ENCODE results near the gene TMEM163. TPM values are rescaled to one million over a fixed set of nuclear protein-coding genes. Genes with fewer than 3 reads are reported as not detected.
A peak's percentile ranks its signal among the peaks of the same experiment; 100 is the strongest.

Gene TMEM163
- total RNA-seq, 1 donor from 2014 or later, result 0.95 TPM

DNA sequence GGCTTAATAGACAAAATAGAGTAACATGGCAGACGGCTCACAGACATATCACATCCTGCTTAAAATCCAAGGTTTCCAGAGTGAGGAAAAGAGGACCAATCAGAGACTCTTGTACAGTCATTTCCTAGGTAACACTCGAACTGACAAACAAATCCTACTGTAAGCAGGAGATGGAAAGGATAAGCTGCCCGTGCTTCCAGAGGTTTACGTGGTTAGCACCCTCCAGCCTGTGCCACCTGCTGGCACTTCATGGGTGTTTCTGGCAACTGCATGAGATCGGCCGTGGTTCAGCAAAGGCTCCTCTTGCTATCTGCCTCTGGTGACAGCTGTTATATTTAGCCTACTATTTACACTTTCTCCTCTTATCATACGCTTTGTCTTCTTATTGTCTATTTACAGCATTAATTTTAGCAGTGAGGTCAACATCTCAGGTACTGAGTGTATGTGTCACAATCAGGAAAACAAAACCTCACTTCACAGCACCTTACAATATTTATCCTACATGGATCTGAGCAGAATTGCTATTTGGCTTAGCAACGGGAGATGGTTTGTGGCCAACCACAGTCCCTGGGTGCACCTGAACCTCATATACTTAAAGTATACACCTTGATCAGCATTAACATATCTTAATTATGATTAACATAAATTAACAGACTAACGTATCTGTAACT lies 226.9 kb downstream of the TMEM163 start:
- no peaks in the 10 kb centered on the region for H3K9me3 Mint-ChIP-seq
- H3K36me3 ChIP-seq, result no peaks in the 10 kb centered on the region
- H3K9ac ChIP-seq, result no peak overlapping the region
- no peaks in the 10 kb centered on the region for H3K36me3 Mint-ChIP-seq
- no peaks in the 10 kb centered on the region for H4K20me1 ChIP-seq (ENCODE audit: low read depth)
- H3K79me2 ChIP-seq (ENCODE audit: low read depth), result no peaks in the 10 kb centered on the region
- no peak for TF ChIP-seq EZH2 (IDR thresholded peaks at IDR 0.05)
- H3F3A ChIP-seq (ENCODE audit: low read depth), result no peaks in the 10 kb centered on the region
- peaks cover 4% of the 10 kb centered on the region for H3K4me1 ChIP-seq
- H3K27me3 Mint-ChIP-seq (ENCODE audit: insufficient read depth, low read depth), result peaks cover 4% of the 10 kb centered on the region
- no peak for DNase-seq (ENCODE audit: low spot score)
- no peak overlapping the region for H3K27ac Mint-ChIP-seq
- H2AFZ ChIP-seq (replicated peaks), result no peak overlapping the region
- H3K4me3 Mint-ChIP-seq, result no peak overlapping the region
- no peaks in the 10 kb centered on the region for H3K4me1 Mint-ChIP-seq
- H3K27ac ChIP-seq, result no peak overlapping the region
- H3K9me3 ChIP-seq (ENCODE audit: low read depth), result no peaks in the 10 kb centered on the region
- no peak overlapping the region for H3K4me2 ChIP-seq
- H3K4me3 ChIP-seq, result no peak overlapping the region
- H3K27me3 ChIP-seq, result no peaks in the 10 kb centered on the region

DNA sequence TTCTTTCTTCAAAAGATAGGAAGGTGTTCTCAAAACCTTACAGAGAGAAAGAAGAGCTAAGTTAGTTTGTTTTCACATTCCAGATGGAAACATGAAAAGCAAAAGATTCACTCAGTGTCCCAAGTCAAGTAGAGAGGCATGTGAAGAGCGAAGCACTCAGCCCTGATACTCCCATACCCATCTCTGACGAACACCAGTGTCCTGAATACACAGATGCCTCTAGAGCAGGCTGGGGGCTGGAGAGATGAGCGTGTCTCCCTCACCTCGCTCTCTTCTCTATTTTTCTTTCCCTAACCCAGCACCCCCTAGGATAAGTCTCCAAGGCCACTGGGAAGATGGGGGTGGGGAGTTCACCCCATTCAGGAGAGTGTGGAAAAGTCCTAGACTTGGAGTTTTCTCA lies 227.8 kb downstream of the TMEM163 start:
- Mint-ChIP-seq H3K9me3 (no peaks in the 10 kb centered on the region), H3K36me3 (no peaks in the 10 kb centered on the region), H3K4me3 (no peak overlapping the region), H3K27ac (no peak overlapping the region), H3K4me1 (no peaks in the 10 kb centered on the region), H3K27me3 (ENCODE audit: insufficient read depth, low read depth) (peaks cover 4% of the 10 kb centered on the region)
- Histone ChIP-seq H3K9ac (no peak overlapping the region), H3K4me1 (peaks cover 4% of the 10 kb centered on the region), H3K9me3 (ENCODE audit: low read depth) (no peaks in the 10 kb centered on the region), H3K79me2 (ENCODE audit: low read depth) (no peaks in the 10 kb centered on the region), H3K27ac (no peak overlapping the region), H2AFZ (replicated peaks) (no peak overlapping the region), H3K4me3 (no peak overlapping the region), H3K36me3 (no peaks in the 10 kb centered on the region), H4K20me1 (ENCODE audit: low read depth) (no peaks in the 10 kb centered on the region), H3K4me2 (no peak overlapping the region), H3K27me3 (no peaks in the 10 kb centered on the region), H3F3A (ENCODE audit: low read depth) (no peaks in the 10 kb centered on the region)
- no peak for DNase-seq (ENCODE audit: low spot score)
- TF ChIP-seq EZH2 (IDR thresholded peaks at IDR 0.05), result no peak
- TF ChIP-seq, protein P1, sequence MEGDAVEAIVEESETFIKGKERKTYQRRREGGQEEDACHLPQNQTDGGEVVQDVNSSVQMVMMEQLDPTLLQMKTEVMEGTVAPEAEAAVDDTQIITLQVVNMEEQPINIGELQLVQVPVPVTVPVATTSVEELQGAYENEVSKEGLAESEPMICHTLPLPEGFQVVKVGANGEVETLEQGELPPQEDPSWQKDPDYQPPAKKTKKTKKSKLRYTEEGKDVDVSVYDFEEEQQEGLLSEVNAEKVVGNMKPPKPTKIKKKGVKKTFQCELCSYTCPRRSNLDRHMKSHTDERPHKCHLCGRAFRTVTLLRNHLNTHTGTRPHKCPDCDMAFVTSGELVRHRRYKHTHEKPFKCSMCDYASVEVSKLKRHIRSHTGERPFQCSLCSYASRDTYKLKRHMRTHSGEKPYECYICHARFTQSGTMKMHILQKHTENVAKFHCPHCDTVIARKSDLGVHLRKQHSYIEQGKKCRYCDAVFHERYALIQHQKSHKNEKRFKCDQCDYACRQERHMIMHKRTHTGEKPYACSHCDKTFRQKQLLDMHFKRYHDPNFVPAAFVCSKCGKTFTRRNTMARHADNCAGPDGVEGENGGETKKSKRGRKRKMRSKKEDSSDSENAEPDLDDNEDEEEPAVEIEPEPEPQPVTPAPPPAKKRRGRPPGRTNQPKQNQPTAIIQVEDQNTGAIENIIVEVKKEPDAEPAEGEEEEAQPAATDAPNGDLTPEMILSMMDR (IDR thresholded peaks at IDR 0.05), result no peak
- TF ChIP-seq EZH2phosphoT487 (IDR thresholded peaks at IDR 0.05), result no peak

DNA sequence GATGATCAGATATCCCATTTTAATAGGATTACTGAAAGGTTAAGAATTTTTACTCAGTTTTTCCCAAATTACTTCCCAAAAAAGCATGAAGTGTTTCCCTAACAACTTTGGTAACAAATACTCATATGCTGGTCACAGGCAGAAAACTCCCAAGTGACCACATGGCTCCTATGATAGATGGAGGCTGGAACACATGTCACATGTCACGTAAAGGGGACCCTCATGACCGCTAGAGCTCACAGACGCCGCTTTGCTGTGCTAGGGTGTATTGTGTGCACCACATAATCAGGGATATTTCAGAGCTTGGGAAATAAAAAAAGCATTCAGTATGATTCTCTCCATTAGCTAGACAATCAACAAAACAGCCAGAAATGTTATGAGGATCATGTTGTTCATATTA lies 228.2 kb downstream of the TMEM163 start:
- H3K4me3 ChIP-seq, result no peak overlapping the region
- no peaks in the 10 kb centered on the region for H3K36me3 Mint-ChIP-seq
- H3F3A ChIP-seq (ENCODE audit: low read depth), result no peaks in the 10 kb centered on the region
- no peaks in the 10 kb centered on the region for H3K36me3 ChIP-seq
- no peaks in the 10 kb centered on the region for H3K4me1 Mint-ChIP-seq
- peaks cover 4% of the 10 kb centered on the region for H3K4me1 ChIP-seq
- no peaks in the 10 kb centered on the region for H3K9me3 Mint-ChIP-seq
- no peaks in the 10 kb centered on the region for H3K9me3 ChIP-seq (ENCODE audit: low read depth)
- no peak for DNase-seq (ENCODE audit: low spot score)
- H3K79me2 ChIP-seq (ENCODE audit: low read depth), result no peaks in the 10 kb centered on the region
- H3K27ac ChIP-seq, result no peak overlapping the region
- no peaks in the 10 kb centered on the region for H4K20me1 ChIP-seq (ENCODE audit: low read depth)
- H3K9ac ChIP-seq, result no peak overlapping the region
- H3K27ac Mint-ChIP-seq, result no peak overlapping the region
- TF ChIP-seq EZH2phosphoT487 (IDR thresholded peaks at IDR 0.05) (no peak), EZH2 (IDR thresholded peaks at IDR 0.05) (no peak)
- TF ChIP-seq, protein P1 (IDR thresholded peaks at IDR 0.05), result no peak
- peaks cover 3% of the 10 kb centered on the region for H3K27me3 Mint-ChIP-seq (ENCODE audit: insufficient read depth, low read depth)
- H3K4me3 Mint-ChIP-seq, result no peak overlapping the region
- no peak overlapping the region for H3K4me2 ChIP-seq
- no peaks in the 10 kb centered on the region for H3K27me3 ChIP-seq
- H2AFZ ChIP-seq (replicated peaks), result no peak overlapping the region

DNA sequence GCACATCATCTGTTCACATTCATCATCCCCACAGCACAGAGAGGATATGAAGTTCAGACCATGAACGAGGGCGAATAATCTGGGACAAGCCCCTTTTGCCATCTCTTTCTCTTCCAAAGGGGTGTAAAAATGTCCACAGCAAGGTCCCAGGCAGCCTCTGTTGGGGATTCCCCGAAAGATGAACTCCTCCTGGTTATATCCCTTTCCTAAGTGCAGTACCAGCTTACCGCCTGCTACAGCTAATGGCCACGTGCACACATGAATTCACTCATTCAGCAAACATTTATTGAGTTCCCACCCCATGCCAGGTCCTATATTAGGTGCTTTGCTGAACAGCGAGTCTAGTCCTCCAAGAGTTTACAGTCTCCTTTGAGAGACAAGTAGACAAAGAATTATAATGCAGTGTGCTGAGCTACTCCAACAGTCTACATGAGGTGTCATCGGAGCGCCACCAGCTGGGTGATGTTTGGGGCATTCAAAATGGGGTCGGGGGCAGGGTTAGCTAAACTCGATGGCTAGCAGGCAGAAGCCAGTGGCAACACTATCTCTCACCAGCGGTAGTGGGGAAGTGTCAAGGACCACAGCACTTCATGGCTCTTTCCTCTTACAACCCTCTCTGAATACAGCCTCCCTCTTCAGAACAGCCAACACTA lies 228.9 kb downstream of the TMEM163 start:
- no peak for DNase-seq (ENCODE audit: low spot score)
- no peaks in the 10 kb centered on the region for H3F3A ChIP-seq (ENCODE audit: low read depth)
- H3K79me2 ChIP-seq (ENCODE audit: low read depth), result no peaks in the 10 kb centered on the region
- peaks cover 3% of the 10 kb centered on the region for H3K27me3 Mint-ChIP-seq (ENCODE audit: insufficient read depth, low read depth)
- H3K4me3 Mint-ChIP-seq, result no peak overlapping the region
- no peak overlapping the region for H3K4me2 ChIP-seq
- no peaks in the 10 kb centered on the region for H3K36me3 Mint-ChIP-seq
- H3K9ac ChIP-seq, result no peak overlapping the region
- H3K4me1 ChIP-seq, result peaks cover 4% of the 10 kb centered on the region
- no peak overlapping the region for H3K27ac Mint-ChIP-seq
- no peak overlapping the region for H3K4me3 ChIP-seq
- H3K4me1 Mint-ChIP-seq, result no peaks in the 10 kb centered on the region
- no peaks in the 10 kb centered on the region for H4K20me1 ChIP-seq (ENCODE audit: low read depth)
- H3K36me3 ChIP-seq, result no peaks in the 10 kb centered on the region
- H3K9me3 Mint-ChIP-seq, result no peaks in the 10 kb centered on the region
- H3K9me3 ChIP-seq (ENCODE audit: low read depth), result no peaks in the 10 kb centered on the region
- TF ChIP-seq, protein P1 (IDR thresholded peaks at IDR 0.05), result peak; percentile 6
- no peak for TF ChIP-seq EZH2 (IDR thresholded peaks at IDR 0.05)
- H2AFZ ChIP-seq (replicated peaks), result no peak overlapping the region
- H3K27ac ChIP-seq, result no peak overlapping the region
- no peaks in the 10 kb centered on the region for H3K27me3 ChIP-seq

Data from neural progenitor cell (in vitro differentiated cells).